Inflammatory macrophage treated with lipopolysaccharide for 1 hour (primary cell): ENCODE results near the gene FHIP1B.
"Not testable (repeated sequence)": the region's sequence is repeated elsewhere in the genome, so short reads cannot be mapped to it uniquely, and the experiment has no call there.

ENCODE experiments used
- DNase-seq, 2 donors: peaks; one replicate each; pipeline ENCODE4 v3.0.0-alpha.2; 2020 to 2022

The FHIP1B gene

GRCh38 chr11:6234387-6235107 lies at the start of gene FHIP1B:
FHIP1B (minus strand) TSS chr11:6234636; CDS start chr11:6224516, 10,120 bp downstream.
- peak; percentile 99 to 100 for DNase-seq

- no peak for DNase-seq
These were observed 49.1 kb upstream of the FHIP1B start for GRCh38 chr11:6283453-6284023.

GRCh38 chr11:6280809-6281208 lies 46.4 kb upstream of the FHIP1B start:
- DNase-seq = not testable (repeated sequence)

- DNase-seq = no peak
These were observed 38.8 kb upstream of the FHIP1B start for GRCh38 chr11:6273188-6273587.

- DNase-seq = no peak
These were observed 37.2 kb upstream of the FHIP1B start for GRCh38 chr11:6271598-6271997.

- DNase-seq = no peak
These were observed 36.3 kb upstream of the FHIP1B start for GRCh38 chr11:6270584-6271246.

- no peak for DNase-seq
These were observed 35.6 kb upstream of the FHIP1B start for GRCh38 chr11:6269994-6270393.

DNA sequence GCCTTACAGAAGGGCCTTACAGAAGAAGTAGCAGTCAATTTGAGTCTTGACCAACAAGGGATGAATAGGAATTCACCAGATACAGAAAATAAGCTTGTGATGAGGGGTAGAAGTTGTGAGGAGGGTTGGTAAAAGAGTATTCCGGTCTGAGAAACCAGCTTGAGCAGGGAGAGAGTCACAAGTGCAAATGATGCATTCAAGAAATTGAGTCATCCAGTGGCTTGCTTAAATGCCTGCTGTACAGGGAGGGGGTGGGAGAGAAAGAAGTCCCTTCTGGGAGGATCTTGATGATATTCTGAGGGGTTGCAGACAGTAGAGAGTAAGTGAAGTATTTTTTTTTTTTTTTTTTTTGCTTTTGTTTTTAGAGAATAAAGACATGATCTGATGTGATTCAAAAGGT lies 34.4 kb upstream of the FHIP1B start:
- peak; percentile 8 to 63 for DNase-seq

GRCh38 chr11:6263662-6264061 lies 29.2 kb upstream of the FHIP1B start:
- no peak for DNase-seq

- no peak for DNase-seq
These were observed 25.8 kb upstream of the FHIP1B start for GRCh38 chr11:6260207-6260726.

- no peak for DNase-seq
These were observed 24.2 kb upstream of the FHIP1B start for GRCh38 chr11:6258571-6259081.

GRCh38 chr11:6258141-6258540 lies 23.7 kb upstream of the FHIP1B start:
- no peak for DNase-seq

DNA sequence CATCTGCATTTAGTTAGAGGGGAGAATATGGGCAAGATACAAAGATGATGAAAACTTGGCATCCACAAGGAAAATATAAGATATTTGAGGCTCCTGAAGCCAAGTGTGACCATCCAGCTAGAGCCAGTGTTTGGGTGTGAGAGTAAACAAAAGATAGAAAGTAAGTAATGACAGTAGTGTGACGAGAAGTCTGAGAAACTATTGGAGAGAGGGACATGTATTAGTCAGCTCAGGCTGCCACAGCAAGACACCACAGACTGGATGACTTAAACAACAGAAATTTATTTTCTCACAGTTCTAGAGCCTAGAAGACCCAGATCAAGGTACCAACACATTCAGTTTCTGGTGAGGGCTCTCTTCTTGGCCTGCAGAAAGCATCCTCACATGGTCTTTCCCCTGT lies 18.8 kb upstream of the FHIP1B start:
- no peak for DNase-seq

DNA sequence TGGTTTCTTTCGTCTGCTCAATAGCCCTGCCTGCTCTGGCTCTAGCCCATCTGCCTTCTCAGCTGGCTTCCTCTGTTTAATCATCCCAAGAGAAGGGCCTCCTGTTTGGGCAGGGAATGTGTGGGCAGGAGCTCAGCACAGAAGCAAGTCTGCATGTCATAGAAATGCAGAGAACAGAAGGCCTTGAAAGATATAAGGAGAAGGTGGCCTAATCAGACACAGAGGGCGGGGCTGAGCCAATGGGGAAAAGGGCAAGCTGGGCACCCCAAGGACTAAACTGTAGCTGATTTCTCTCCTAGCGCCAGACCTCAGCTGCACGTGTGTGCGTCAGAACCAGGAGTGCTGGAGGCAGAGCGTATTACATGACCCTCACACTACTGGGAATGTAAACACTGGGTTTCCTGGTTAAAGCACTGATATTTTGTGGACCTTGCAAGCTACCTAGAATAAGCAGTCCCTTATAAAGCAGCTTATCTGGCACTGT lies 17.6 kb upstream of the FHIP1B start:
- DNase-seq = no peak

DNA sequence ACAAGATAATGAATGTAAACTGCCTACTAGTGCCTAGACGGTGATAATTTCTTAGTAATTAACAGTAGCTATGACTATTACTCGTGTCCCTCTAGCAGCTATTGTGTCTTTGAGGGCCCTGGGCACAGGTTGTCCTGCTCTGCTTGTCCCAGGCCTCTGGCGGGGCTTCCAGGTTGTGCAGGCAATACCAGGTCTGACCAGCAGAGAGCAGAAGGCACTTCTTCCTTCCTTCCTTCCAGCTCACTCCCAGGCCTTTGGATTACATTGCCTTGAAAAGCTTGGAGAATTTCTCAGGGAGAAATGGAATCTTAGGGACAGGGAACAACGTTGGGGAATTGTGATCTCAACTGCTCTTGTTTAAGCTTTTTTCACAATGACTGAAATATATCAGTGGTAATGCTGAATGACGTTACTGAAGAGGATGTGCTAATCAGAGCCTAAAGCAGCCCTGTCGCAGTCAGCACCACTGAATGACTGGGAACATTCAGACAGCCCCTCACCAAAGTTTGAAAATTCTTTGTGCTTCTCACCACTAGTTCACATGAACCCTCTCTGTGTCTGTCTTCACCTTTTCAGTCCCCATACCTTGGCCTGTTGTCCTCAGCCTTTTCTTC lies 16.8 kb upstream of the FHIP1B start:
- DNase-seq = peak in 1 of 2 donors; percentile 59

DNA sequence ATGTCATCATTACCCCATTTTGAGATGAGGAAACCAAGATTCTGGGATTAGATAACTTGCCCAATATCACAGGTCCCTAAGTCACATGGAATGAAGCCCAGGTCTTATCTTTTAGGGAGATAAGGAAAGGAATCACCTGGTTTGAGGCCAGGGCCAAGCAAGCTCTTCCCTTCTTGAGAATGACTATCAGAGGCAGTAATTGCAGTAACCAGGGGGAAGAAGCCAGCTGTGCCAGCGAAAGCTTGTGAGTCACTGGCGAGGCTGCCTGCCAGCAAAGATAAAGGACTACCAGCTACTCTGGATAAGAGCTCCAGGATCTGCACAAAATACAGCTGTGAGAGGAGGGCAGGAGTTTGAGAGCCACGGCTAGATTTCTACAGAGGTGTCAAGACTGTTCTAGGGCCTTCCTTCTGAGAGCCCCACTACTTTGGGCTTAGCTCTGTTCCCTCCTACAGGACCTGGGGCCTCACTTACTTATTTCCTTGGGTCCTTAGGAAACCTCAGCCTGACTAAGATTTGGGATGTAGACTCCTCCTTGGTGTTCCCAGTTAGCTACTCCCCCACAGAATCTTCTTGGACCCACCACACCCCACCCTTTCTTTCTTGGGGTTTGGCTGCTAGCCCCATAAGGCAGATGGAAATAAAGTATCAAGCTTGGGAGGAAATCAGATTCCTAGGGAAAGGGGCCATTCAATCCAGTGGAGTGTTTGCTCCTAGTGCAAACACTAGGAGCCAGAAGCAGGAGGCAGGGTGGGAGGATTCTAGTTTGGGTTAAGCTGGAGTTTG lies 15.5 kb upstream of the FHIP1B start:
- DNase-seq = no peak

GRCh38 chr11:6248897-6249296 lies 14.5 kb upstream of the FHIP1B start:
- not testable (repeated sequence) for DNase-seq

- DNase-seq = peak in 1 of 2 donors; percentile 33
These were observed 13.8 kb upstream of the FHIP1B start for GRCh38 chr11:6248248-6248647.

DNA sequence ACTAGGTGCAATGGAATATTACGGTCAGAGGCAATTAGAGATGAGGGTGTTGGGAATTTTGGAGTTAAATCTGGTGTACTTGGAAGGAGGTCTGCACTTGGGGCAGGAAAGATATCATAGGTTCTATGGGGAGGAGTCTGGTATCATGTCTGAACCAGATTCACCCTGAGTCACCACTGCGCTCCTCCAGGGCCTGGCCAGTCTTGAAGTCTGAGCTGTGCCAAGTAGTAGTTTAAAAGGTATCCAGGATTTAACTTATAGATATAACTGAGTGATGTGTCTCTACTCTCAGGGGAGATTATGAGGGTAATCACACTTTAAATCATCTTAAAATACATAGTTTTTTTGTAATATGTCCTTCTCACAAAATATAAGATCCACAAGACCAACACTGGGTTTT lies 11.1 kb upstream of the FHIP1B start:
- no peak for DNase-seq

DNA sequence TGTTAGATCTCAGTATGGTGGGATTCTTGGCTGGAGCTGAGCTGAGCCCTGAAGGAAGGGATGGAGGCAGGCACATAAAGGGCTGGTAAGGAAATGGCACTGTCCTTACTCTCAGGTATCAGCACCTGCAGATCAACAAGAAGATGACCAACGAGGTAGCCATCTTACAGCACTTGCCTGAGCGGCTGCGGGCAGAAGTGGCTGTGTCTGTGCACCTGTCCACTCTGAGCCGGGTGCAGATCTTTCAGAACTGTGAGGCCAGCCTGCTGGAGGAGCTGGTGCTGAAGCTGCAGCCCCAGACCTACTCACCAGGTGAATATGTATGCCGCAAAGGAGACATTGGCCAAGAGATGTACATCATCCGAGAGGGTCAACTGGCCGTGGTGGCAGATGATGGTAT lies 6.9 kb upstream of the FHIP1B start:
- DNase-seq = no peak

DNA sequence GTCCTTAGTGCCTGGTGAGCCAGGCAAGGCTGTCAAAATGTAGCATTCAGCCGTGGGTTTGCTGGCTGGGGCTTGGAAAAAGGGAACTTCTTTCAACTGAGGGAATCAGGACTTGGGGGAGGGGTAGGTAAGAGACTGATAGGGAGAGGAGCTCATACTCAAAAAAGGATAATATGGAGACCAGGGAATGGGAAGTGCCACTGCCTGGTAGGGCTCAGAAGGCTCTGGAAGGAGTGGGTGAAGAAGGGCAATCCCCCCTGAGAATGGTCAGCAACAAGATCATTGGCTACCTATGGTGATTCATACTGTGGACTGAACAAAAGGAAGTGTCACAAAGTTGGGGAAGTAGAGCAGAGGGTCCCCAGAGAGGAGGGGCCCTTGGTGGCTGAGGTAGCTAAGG lies 6.3 kb upstream of the FHIP1B start:
- DNase-seq = peak; percentile 16 to 22

GRCh38 chr11:6240139-6240538 lies 5.7 kb upstream of the FHIP1B start:
- no peak for DNase-seq
